ENCODE data around the gene DCST1. TPM values are rescaled to one million over a fixed set of nuclear protein-coding genes. Genes with fewer than 3 reads are reported as not detected.

The DCST1 gene
- total RNA-seq, 1 experiment from 2014 or later: not detected

- DNase-seq (ENCODE audit: low spot score): peak; percentile 41
These were observed 52.6 kb downstream of the DCST1 start for GRCh38 chr1:155086128-155086741.

GRCh38 chr1:155086856-155087535, 53.4 kb downstream of the DCST1 start:
- DNase-seq (ENCODE audit: low spot score): no peak

- DNase-seq (ENCODE audit: low spot score): peak; percentile 54
These were observed 57.7 kb downstream of the DCST1 start for GRCh38 chr1:155091071-155092051.

- DNase-seq (ENCODE audit: low spot score): no peak
These were observed 58.5 kb downstream of the DCST1 start for GRCh38 chr1:155092131-155092530.

GRCh38 chr1:155092641-155093040, 59.0 kb downstream of the DCST1 start:
- DNase-seq (ENCODE audit: low spot score): no peak

- DNase-seq (ENCODE audit: low spot score): no peak
These were observed 60.4 kb downstream of the DCST1 start for GRCh38 chr1:155093911-155094621.

- DNase-seq (ENCODE audit: low spot score): no peak
These were observed 61.0 kb downstream of the DCST1 start for GRCh38 chr1:155094622-155094948.

- no peak for DNase-seq (ENCODE audit: low spot score)
These were observed 65.7 kb downstream of the DCST1 start for GRCh38 chr1:155099331-155099730.

Other genes starting within 250 kb of the DCST1 start
- 0.06 and 0.41 TPM in 2 replicates for gene KCNN3, start 163.5 kb upstream of the DCST1 start, total RNA-seq (2014; rRNA removed; shearing (Covaris generic))
- 1.2 and 7.9 TPM in 2 replicates for gene PMVK, start 97.1 kb upstream of the DCST1 start, total RNA-seq (2014; rRNA removed; shearing (Covaris generic))
- gene PBXIP1, start 77.7 kb upstream of the DCST1 start, total RNA-seq (2014; rRNA removed; shearing (Covaris generic)): 22.8 and 31.2 TPM in 2 replicates
- gene PYGO2, start 72.0 kb upstream of the DCST1 start, total RNA-seq (2014; rRNA removed; shearing (Covaris generic)): 18.0 TPM in 2 replicates
- gene SHC1, start 63.1 kb upstream of the DCST1 start, total RNA-seq (2014; rRNA removed; shearing (Covaris generic)): 163 and 170 TPM in 2 replicates
- gene CKS1B, start 59.1 kb upstream of the DCST1 start, total RNA-seq (2014; rRNA removed; shearing (Covaris generic)): 170 and 248 TPM in 2 replicates
- gene FLAD1, start 50.5 kb upstream of the DCST1 start, total RNA-seq (2014; rRNA removed; shearing (Covaris generic)): 31.4 and 37.9 TPM in 2 replicates
- not detected in 2 replicates for gene LENEP, start 40.2 kb upstream of the DCST1 start, total RNA-seq (2014; rRNA removed; shearing (Covaris generic))
- 8.3 and 10.6 TPM in 2 replicates for gene ZBTB7B, start 31.0 kb upstream of the DCST1 start, total RNA-seq (2014; rRNA removed; shearing (Covaris generic))
- gene DCST2, start within 50 bp of the DCST1 start, total RNA-seq (2014; rRNA removed; shearing (Covaris generic)): not detected in 2 replicates
- 51.8 and 64.3 TPM in 2 replicates for gene ADAM15, start 17.5 kb downstream of the DCST1 start, total RNA-seq (2014; rRNA removed; shearing (Covaris generic))
- gene EFNA4, start 29.9 kb downstream of the DCST1 start, total RNA-seq (2014; rRNA removed; shearing (Covaris generic)): 24.4 and 26.9 TPM in 2 replicates
- 7.5 and 9.5 TPM in 2 replicates for gene EFNA3, start 45.0 kb downstream of the DCST1 start, total RNA-seq (2014; rRNA removed; shearing (Covaris generic))
- gene EFNA1, start 94.1 kb downstream of the DCST1 start, total RNA-seq (2014; rRNA removed; shearing (Covaris generic)): 14.6 and 28.0 TPM in 2 replicates
- gene SLC50A1, start 102.0 kb downstream of the DCST1 start, total RNA-seq (2014; rRNA removed; shearing (Covaris generic)): 35.8 and 40.5 TPM in 2 replicates
- gene DPM3, start 106.7 kb downstream of the DCST1 start, total RNA-seq (2014; rRNA removed; shearing (Covaris generic)): 53.2 and 72.4 TPM in 2 replicates
- 128 and 140 TPM in 2 replicates for gene KRTCAP2, start 139.5 kb downstream of the DCST1 start, total RNA-seq (2014; rRNA removed; shearing (Covaris generic))
- 0.37 and 1.1 TPM in 2 replicates for gene TRIM46, start 140.0 kb downstream of the DCST1 start, total RNA-seq (2014; rRNA removed; shearing (Covaris generic))
- 2.8 and 3.9 TPM in 2 replicates for gene THBS3, start 174.1 kb downstream of the DCST1 start, total RNA-seq (2014; rRNA removed; shearing (Covaris generic))
- gene MTX1, start 174.9 kb downstream of the DCST1 start, total RNA-seq (2014; rRNA removed; shearing (Covaris generic)): 79.5 and 82.1 TPM in 2 replicates
- gene ENTREP3, start 221.7 kb downstream of the DCST1 start, total RNA-seq (2014; rRNA removed; shearing (Covaris generic)): 5.7 and 11.0 TPM in 2 replicates
- 72.7 and 133 TPM in 2 replicates for gene SCAMP3, start 228.5 kb downstream of the DCST1 start, total RNA-seq (2014; rRNA removed; shearing (Covaris generic))
- 13.7 and 14.6 TPM in 2 replicates for gene CLK2, start 239.7 kb downstream of the DCST1 start, total RNA-seq (2014; rRNA removed; shearing (Covaris generic))
- gene HCN3, start 243.6 kb downstream of the DCST1 start, total RNA-seq (2014; rRNA removed; shearing (Covaris generic)): 0.52 TPM in 1 of 2 replicates, not detected in the other

All from H4 (cell line).